ENCODE data around the gene RAB3C. TPM values are rescaled to one million over a fixed set of nuclear protein-coding genes. Genes with fewer than 3 reads are reported as not detected.
"Not testable (repeated sequence)": the region's sequence is repeated elsewhere in the genome, so short reads cannot be mapped to it uniquely, and the experiment has no call there.

Gene RAB3C
- total RNA-seq, 4 donors from 2014 or later = 0.09 to 0.38 (median 0.21) TPM; not detected in 1

DNA sequence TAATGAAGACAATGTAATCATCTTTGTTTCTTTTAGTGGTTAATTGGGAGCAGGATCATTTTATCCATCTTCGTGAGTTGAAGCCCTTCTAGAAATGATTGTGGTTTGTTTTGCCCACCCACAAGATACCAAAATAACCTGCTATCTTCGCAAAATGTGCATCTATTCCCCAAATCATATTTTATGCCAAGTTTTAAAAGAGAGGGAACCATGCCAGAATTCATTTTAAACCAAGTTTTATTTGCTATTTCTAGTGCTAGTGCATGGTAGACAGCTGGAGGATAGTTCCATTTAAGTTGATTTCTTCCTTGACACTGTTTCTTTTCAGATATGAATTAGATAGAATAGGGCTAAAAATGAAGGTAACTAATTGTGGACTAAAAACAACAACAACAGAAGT, 104.2 kb downstream of the RAB3C start:
- Histone ChIP-seq H3K27ac (no peak overlapping the region), H3K9me3 (no peaks in the 10 kb centered on the region), H3K4me1 (no peaks in the 10 kb centered on the region), H3K4me3 (no peak overlapping the region), H3K27me3 (no peaks in the 10 kb centered on the region), H3K36me3 (no peaks in the 10 kb centered on the region)
- TF ChIP-seq, protein P1, sequence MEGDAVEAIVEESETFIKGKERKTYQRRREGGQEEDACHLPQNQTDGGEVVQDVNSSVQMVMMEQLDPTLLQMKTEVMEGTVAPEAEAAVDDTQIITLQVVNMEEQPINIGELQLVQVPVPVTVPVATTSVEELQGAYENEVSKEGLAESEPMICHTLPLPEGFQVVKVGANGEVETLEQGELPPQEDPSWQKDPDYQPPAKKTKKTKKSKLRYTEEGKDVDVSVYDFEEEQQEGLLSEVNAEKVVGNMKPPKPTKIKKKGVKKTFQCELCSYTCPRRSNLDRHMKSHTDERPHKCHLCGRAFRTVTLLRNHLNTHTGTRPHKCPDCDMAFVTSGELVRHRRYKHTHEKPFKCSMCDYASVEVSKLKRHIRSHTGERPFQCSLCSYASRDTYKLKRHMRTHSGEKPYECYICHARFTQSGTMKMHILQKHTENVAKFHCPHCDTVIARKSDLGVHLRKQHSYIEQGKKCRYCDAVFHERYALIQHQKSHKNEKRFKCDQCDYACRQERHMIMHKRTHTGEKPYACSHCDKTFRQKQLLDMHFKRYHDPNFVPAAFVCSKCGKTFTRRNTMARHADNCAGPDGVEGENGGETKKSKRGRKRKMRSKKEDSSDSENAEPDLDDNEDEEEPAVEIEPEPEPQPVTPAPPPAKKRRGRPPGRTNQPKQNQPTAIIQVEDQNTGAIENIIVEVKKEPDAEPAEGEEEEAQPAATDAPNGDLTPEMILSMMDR (IDR thresholded peaks at IDR 0.05) = no peak
- TF ChIP-seq POLR2A (IDR thresholded peaks at IDR 0.05) = no peak
- no peak for DNase-seq
- 65 to 73% methylated on average over 2 of the region's 2 CpGs for WGBS, 2 donors
- intact Hi-C loops (cut with DNase I) = no loop called here

DNA sequence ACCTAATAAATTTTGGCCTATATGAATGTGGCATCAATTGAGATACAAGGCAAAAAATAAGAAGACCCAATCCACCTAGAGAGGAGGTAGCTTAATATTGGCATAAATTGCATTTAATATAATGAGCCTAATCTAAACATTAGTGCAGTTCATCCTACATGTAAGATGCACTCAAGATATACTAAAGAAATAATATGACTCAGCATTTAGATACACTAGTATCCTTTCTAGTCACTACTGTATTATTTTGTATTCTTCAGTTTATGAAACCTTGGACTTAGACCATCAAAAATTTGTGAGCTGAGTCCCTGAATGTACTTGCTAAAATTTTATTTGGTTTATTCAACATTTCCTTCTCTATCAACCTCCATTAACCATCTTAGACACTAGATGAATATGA, 104.7 kb downstream of the RAB3C start:
- DNase-seq = no peak
- Histone ChIP-seq H3K36me3 (no peaks in the 10 kb centered on the region), H3K4me1 (no peaks in the 10 kb centered on the region), H3K27me3 (no peaks in the 10 kb centered on the region), H3K9me3 (no peaks in the 10 kb centered on the region), H3K4me3 (no peak overlapping the region), H3K27ac (no peak overlapping the region)
- intact Hi-C loops (cut with DNase I) = no loop called here
- no peak for TF ChIP-seq POLR2A (IDR thresholded peaks at IDR 0.05)
- TF ChIP-seq, protein P1 (IDR thresholded peaks at IDR 0.05) = no peak

DNA sequence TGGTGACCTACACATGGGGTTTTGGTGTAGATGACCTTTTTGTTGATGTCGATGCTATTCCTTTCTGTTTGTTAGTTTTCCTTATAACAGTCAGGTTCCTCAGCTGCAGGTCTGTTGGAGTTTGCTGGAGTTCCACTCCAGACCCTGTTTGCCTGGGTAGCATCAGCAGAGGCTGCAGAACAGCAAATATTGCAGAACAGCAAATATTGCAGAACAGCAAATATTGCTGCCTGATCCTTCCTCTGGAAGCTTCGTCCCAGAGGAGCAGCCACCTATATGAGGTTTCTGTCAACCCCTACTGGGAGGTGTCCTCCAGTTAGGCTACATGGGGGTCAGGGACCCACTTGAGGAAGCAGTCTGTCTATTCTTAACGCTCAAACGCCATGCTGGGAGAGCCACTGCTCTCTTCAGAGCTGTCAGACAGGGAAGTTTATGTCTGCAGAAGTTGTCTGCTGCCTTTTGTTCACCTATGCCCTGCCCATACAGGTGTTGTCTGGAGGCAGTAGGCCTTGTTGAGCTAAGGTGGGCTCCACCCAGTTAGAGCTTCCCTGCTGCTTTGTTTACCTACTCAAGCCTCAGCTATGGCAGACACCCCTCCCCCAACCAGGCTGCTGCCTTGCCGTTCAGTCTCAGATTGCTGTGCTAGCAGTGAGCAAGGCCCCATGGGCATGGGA, 116.3 kb downstream of the RAB3C start:
- H3K36me3 ChIP-seq; H3K4me1 ChIP-seq; intact Hi-C loops (cut with DNase I); H3K27ac ChIP-seq; H3K4me3 ChIP-seq; H3K27me3 ChIP-seq; DNase-seq: not testable (repeated sequence)
- peaks cover 0 to 13% (median 0%) of the 10 kb centered on the region in 3 donors for H3K9me3 ChIP-seq
- WGBS, 2 donors = 75 to 89% methylated on average over 4 to 5 of the region's 5 CpGs

DNA sequence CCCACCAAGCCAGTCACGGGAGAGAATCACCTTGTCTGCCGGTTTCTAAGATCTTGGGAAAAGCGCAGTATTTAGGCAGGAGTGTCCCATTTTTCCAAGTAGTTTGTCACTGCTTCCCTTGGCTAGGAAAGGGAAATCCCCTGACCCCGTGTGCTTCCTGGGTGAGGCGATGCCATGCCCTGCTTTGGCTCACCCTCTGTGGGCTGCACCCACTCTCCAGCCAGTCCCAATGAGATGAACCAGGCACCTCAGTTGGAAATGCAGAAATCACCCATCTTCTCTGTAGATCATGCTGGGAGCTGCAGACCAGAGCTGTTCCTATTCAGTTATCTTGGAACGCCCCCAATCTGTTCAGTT, 116.9 kb downstream of the RAB3C start:
- 60 to 71% methylated on average over 4 to 6 of the region's 6 CpGs for WGBS, 2 donors

DNA sequence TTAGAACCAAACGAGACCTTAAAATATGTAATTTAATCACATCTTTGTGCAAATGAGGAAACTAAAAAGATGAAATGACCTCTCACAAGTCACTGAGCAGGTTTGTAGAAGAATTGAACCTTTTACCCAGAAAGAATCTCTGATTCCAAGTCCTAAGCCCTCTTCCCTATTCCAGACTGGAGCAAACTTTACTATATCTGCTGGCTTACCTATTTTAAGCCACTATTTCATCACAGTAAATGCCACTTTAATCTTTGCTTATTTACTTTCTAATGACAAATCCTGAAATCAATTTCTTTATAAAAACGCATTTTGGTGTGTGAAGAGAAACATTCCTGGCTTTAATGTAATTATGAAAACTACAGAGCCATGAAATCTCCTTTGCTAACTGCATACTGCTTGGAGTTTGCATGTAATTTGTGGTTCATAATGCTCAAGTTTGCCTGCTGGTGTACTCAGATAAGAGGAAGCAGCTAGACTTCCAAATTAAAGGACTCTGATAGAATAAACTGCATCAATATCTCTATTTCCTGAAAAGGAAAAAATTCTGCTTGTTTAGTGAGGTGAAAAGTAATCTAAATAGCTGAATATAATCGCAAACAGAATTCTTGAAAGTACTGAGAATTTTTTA, 121.2 kb downstream of the RAB3C start:
- Histone ChIP-seq H3K4me1 (no peaks in the 10 kb centered on the region), H3K9me3 (no peaks in the 10 kb centered on the region), H3K27me3 (no peaks in the 10 kb centered on the region), H3K27ac (no peak overlapping the region), H3K36me3 (no peaks in the 10 kb centered on the region), H3K4me3 (no peak overlapping the region)
- TF ChIP-seq POLR2A (IDR thresholded peaks at IDR 0.05) = no peak
- TF ChIP-seq, protein P1 (IDR thresholded peaks at IDR 0.05) = no peak
- DNase-seq = no peak
- intact Hi-C loops (cut with DNase I) = no loop called here
- WGBS, 2 donors = 31 to 41% methylated on average over 3 of the region's 3 CpGs

More for the DNA sequence above, 116.9 kb downstream of the RAB3C start:
- Histone ChIP-seq H3K9me3 (peaks cover 0 to 12% (median 0%) of the 10 kb centered on the region in 3 donors), H3K4me1 (no peaks in the 10 kb centered on the region), H3K27ac (no peak overlapping the region), H3K36me3 (no peaks in the 10 kb centered on the region), H3K27me3 (no peaks in the 10 kb centered on the region), H3K4me3 (no peak overlapping the region)
- DNase-seq = no peak
- intact Hi-C loops (cut with DNase I) = no loop called here
- TF ChIP-seq, protein P1 (IDR thresholded peaks at IDR 0.05) = no peak
- TF ChIP-seq POLR2A (IDR thresholded peaks at IDR 0.05) = no peak
